H9 (cell line): ENCODE data around the gene COMMD10. TPM values are rescaled to one million over a fixed set of nuclear protein-coding genes. Genes with fewer than 3 reads are reported as not detected.
A peak's percentile ranks its signal among the peaks of the same experiment; 100 is the strongest.
"Not testable (repeated sequence)": the region's sequence is repeated elsewhere in the genome, so short reads cannot be mapped to it uniquely, and the experiment has no call there.

Source experiments
- DNase-seq: peaks from one replicate; pipeline ENCODE4 v3.0.0-alpha.2; 2017
- H2AFZ ChIP-seq: one replicate; pipeline ENCODE4 v1.6.1; 2013; ENCODE audit warnings: mild to moderate bottlenecking, low read length, control low read depth, moderate library complexity
- H2AK5ac ChIP-seq: 2 replicates; pipeline ENCODE4 v1.6.1; 2013; ENCODE audit warnings: low read length, control low read depth, mixed read lengths; ENCODE audit not compliant: insufficient read length
- H2BK120ac ChIP-seq: one replicate; pipeline ENCODE4 v1.6.1; 2013; ENCODE audit warnings: low read depth, mild to moderate bottlenecking, low read length, control low read depth, inconsistent platforms; ENCODE audit not compliant: poor library complexity, severe bottlenecking
- H2BK12ac ChIP-seq: 2 replicates; pipeline ENCODE4 v1.6.1; 2013; ENCODE audit warnings: low read length, control low read depth, mixed read lengths, low read depth; ENCODE audit not compliant: insufficient read length
- H2BK15ac ChIP-seq: 2 replicates; pipeline ENCODE4 v1.6.1; 2013; ENCODE audit warnings: low read depth, low read length, control low read depth
- H2BK20ac ChIP-seq: one replicate; pipeline ENCODE4 v1.6.1; 2013; ENCODE audit warnings: low read depth, mild to moderate bottlenecking, low read length, control low read depth, inconsistent platforms; ENCODE audit not compliant: poor library complexity, severe bottlenecking
- H2BK5ac ChIP-seq: 2 replicates; pipeline ENCODE4 v1.6.1; 2013; ENCODE audit warnings: low read length, control low read depth, mixed read lengths; ENCODE audit not compliant: insufficient read length
- H3K14ac ChIP-seq: 2 replicates; pipeline ENCODE4 v1.6.1; 2013; ENCODE audit warnings: low read length, control low read depth; ENCODE audit not compliant: insufficient read depth
- H3K18ac ChIP-seq: 2 replicates; pipeline ENCODE4 v1.6.1; 2013; ENCODE audit warnings: low read depth, mild to moderate bottlenecking, mixed read lengths, low read length, control low read depth; ENCODE audit not compliant: insufficient read length
- H3K23ac ChIP-seq: 2 replicates; pipeline ENCODE4 v1.6.1; 2013; ENCODE audit warnings: low read length, control low read depth, mixed read lengths, low read depth; ENCODE audit not compliant: insufficient read length
- H3K23me2 ChIP-seq: 2 replicates; pipeline ENCODE4 v1.6.1; 2013; ENCODE audit warnings: low read depth, mild to moderate bottlenecking, mixed read lengths, low read length, control low read depth; ENCODE audit not compliant: insufficient read length, poor library complexity, severe bottlenecking
- H3K27ac ChIP-seq: 2 replicates; pipeline ENCODE4 v1.5.1; 2013; ENCODE audit warnings: low read length, control low read depth, mixed read lengths, low read depth; ENCODE audit not compliant: insufficient read length
- H3K27me3 ChIP-seq: 2 replicates; pipeline ENCODE4 v1.6.1; 2013; ENCODE audit warnings: low read length, control low read depth, inconsistent platforms; ENCODE audit not compliant: insufficient read depth
- H3K4ac ChIP-seq: 2 replicates; pipeline ENCODE4 v1.6.1; 2013; ENCODE audit warnings: low read depth, mild to moderate bottlenecking, control low read depth, inconsistent platforms, low read length, moderate library complexity
- H3K4me1 ChIP-seq: 2 replicates; pipeline ENCODE4 v1.6.1; 2013; ENCODE audit warnings: low read length, control low read depth, inconsistent platforms; ENCODE audit not compliant: insufficient read depth
- H3K4me2 ChIP-seq: 2 replicates; pipeline ENCODE4 v1.6.1; 2013; ENCODE audit warnings: low read length, control low read depth, mixed read lengths; ENCODE audit not compliant: insufficient read length, insufficient read depth
- H3K56ac ChIP-seq: 2 replicates; pipeline ENCODE4 v1.6.1; 2013; ENCODE audit warnings: low read depth, mild to moderate bottlenecking, mixed read lengths, low read length, control low read depth; ENCODE audit not compliant: insufficient read length
- H3K79me1 ChIP-seq: 2 replicates; pipeline ENCODE4 v1.6.1; 2013; ENCODE audit warnings: low read depth, mild to moderate bottlenecking, moderate library complexity, low read length, control low read depth, inconsistent platforms; ENCODE audit not compliant: insufficient read depth, poor library complexity, severe bottlenecking
- H3K79me2 ChIP-seq: 2 replicates; pipeline ENCODE4 v1.6.1; 2013; ENCODE audit warnings: low read length, control low read depth, inconsistent platforms; ENCODE audit not compliant: insufficient read depth
- H3K9ac ChIP-seq: 2 replicates; pipeline ENCODE4 v1.6.1; 2013; ENCODE audit warnings: low read length, control low read depth, mixed read lengths; ENCODE audit not compliant: insufficient read length; ENCODE audit errors: extremely low read depth
- H3K9me3 ChIP-seq: one replicate; pipeline ENCODE4 v1.6.1; 2013; ENCODE audit warnings: low read depth, low read length, inconsistent platforms; ENCODE audit not compliant: control insufficient read depth
- H3T11ph ChIP-seq: one replicate; pipeline ENCODE4 v1.6.1; 2013; ENCODE audit warnings: mild to moderate bottlenecking, low read length, control low read depth, inconsistent platforms
- H4K20me1 ChIP-seq: one replicate; pipeline ENCODE4 v1.6.1; 2013; ENCODE audit not compliant: control insufficient read depth, insufficient read length, insufficient read depth
- H4K5ac ChIP-seq: 2 replicates; pipeline ENCODE4 v1.6.1; 2013; ENCODE audit warnings: low read depth, mild to moderate bottlenecking, mixed read lengths, low read length, control low read depth; ENCODE audit not compliant: insufficient read length
- H4K8ac ChIP-seq: replicated peaks from 2 replicates; pipeline ENCODE4 v1.6.1; 2013; ENCODE audit warnings: low read length, control low read depth, mixed read lengths, low read depth; ENCODE audit not compliant: insufficient read length
- H4K91ac ChIP-seq: 2 replicates; pipeline ENCODE4 v1.6.1; 2013; ENCODE audit warnings: low read depth, mild to moderate bottlenecking, moderate library complexity, mixed read lengths, low read length, control low read depth; ENCODE audit not compliant: insufficient read length
- H3K27ac Mint-ChIP-seq, 3 experiments: 2 replicates in 2 of 3; 3 replicates in 1 of 3; pipeline ENCODE4 v1.8.0; 2020 to 2021; ENCODE audit warnings: mixed read lengths in 3 of 3, mild to moderate bottlenecking in 1 of 3, moderate library complexity in 1 of 3
- H3K27me3 Mint-ChIP-seq: 2 replicates; pipeline ENCODE4 v1.8.0; 2021; ENCODE audit warnings: low read depth, mild to moderate bottlenecking, moderate library complexity, mixed read lengths
- H3K36me3 Mint-ChIP-seq, 3 experiments: 2 replicates in 2 of 3; 3 replicates in 1 of 3; pipeline ENCODE4 v1.8.0; 2020 to 2021; ENCODE audit warnings: low read depth in 3 of 3, mixed read lengths in 3 of 3; ENCODE audit not compliant: insufficient read depth in 1 of 3
- H3K4me1 Mint-ChIP-seq, 2 experiments: 2 replicates each; pipeline ENCODE4 v1.8.0; 2020; ENCODE audit warnings: mixed read lengths in 2 of 2
- H3K4me3 Mint-ChIP-seq, 2 experiments: 2 replicates in 1 of 2; 3 replicates in 1 of 2; pipeline ENCODE4 v1.8.0; 2020 to 2021; ENCODE audit warnings: mild to moderate bottlenecking in 2 of 2, mixed read lengths in 2 of 2, moderate library complexity in 1 of 2
- H3K9me3 Mint-ChIP-seq, 2 experiments: 2 replicates in 1 of 2; 3 replicates in 1 of 2; pipeline ENCODE4 v1.8.0; 2020; ENCODE audit warnings: mild to moderate bottlenecking in 2 of 2, mixed read lengths in 2 of 2, moderate library complexity in 1 of 2
- CTCF ChIP-seq: fragments of 200-600 bp; sonication (generic); conservative IDR thresholded peaks from 3 replicates; pipeline ENCODE4 v1.8.0; 2021; ENCODE audit warnings: antibody characterized with exemption, mild to moderate bottlenecking
- WGBS: extraction: QIAGEN DNeasy Blood & Tissue Kit; methylation state at CpG from one replicate; pipeline ENCODE4 v1.1.7; 2013; ENCODE audit warnings: missing lambda C conversion rate, low lambda C conversion rate, mixed read lengths; ENCODE audit not compliant: insufficient read length; ENCODE audit errors: extremely low coverage; 5-methylcytosine and 5-hydroxymethylcytosine counted together
- total RNA-seq: library from RNA; stranded (reverse); gene quantifications from 2 replicates; pipeline ENCODE4 v1.2.1, GENCODE V29; 2021

COMMD10 gene
- total RNA-seq, 1 experiment from 2014 or later = 33.9 TPM

- H3K23me2 ChIP-seq = peaks cover 6% of the 10 kb centered on the region
- H3T11ph ChIP-seq = no peak overlapping the region
- no peaks in the 10 kb centered on the region for H3K79me1 ChIP-seq
- H3K27me3 Mint-ChIP-seq = no peaks in the 10 kb centered on the region
- H3K4me3 Mint-ChIP-seq = peak overlapping the region; percentile 89 to 96
- H4K5ac ChIP-seq = no peak overlapping the region
- H2BK5ac ChIP-seq = no peak overlapping the region
- no peak overlapping the region for H3K14ac ChIP-seq
- H3K4me1 ChIP-seq = no peaks in the 10 kb centered on the region; the same call in 1 of the 2 replicates
- H4K8ac ChIP-seq = no peak overlapping the region
- no peaks in the 10 kb centered on the region for H3K9me3 Mint-ChIP-seq
- peak overlapping the region; percentile 70 for H3K4me2 ChIP-seq
- no peak overlapping the region for H2BK12ac ChIP-seq
- no peak overlapping the region for H3K27ac ChIP-seq
- no peak overlapping the region for H4K91ac ChIP-seq
- no peak overlapping the region for H2BK15ac ChIP-seq
- no peak overlapping the region for H2BK120ac ChIP-seq
- H3K23ac ChIP-seq = no peak overlapping the region
- DNase-seq = no peak
- no peaks in the 10 kb centered on the region for H3K27me3 ChIP-seq
- peak overlapping the region; percentile 46 for H2AFZ ChIP-seq
- no peak overlapping the region for H2BK20ac ChIP-seq
- peak overlapping the region; percentile 25 for H3K9ac ChIP-seq
- no peak overlapping the region for H3K4ac ChIP-seq
- WGBS = no CpG with 5 or more reads among the region's 11 CpGs
- no peaks in the 10 kb centered on the region; the same call in 1 of the 2 replicates for H3K79me2 ChIP-seq
- no peak overlapping the region for H3K56ac ChIP-seq
- TF ChIP-seq CTCF = no peak
- H3K4me1 Mint-ChIP-seq = peaks cover 17 to 20% of the 10 kb centered on the region in 2 experiments
- H3K9me3 ChIP-seq = no peaks in the 10 kb centered on the region
- no peak overlapping the region for H3K18ac ChIP-seq
- H3K36me3 Mint-ChIP-seq = peaks cover 0 to 4% (median 3%) of the 10 kb centered on the region in 3 experiments; a peak in 4 of 7 replicates
- H2AK5ac ChIP-seq = no peak overlapping the region
- H4K20me1 ChIP-seq = no peaks in the 10 kb centered on the region
- H3K27ac Mint-ChIP-seq = peak overlapping the region in 2 of 3 experiments; percentile 72 to 89; a peak in 2 of 7 replicates
Observed at GRCh38 chr5:116084287-116084691, 536 bp upstream of the COMMD10 start.

DNA sequence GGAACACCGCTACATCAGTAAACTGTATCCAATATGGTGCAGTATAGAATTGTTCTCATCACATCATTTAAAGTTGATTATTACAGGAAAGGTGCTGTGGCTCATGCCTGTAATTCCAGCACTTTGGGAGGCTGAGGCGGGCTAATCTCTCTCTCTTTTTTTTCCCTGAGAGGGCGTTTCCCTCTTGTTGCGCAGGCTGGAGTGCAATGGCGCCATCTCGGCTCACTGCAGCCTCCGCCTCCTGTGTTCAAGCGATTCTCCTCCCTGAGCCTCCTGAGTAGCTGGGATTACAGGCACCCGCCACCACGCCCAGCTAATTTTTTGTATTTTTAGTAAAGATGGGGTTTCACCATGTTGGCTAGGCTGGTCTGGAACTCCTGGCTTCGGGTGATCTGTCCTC lies 1.5 kb downstream of the COMMD10 start:
- not testable (repeated sequence) for H3T11ph ChIP-seq, H3K9ac ChIP-seq, H3K79me1 ChIP-seq, H3K27me3 Mint-ChIP-seq, H3K27ac ChIP-seq, H3K23ac ChIP-seq, H4K91ac ChIP-seq, H3K27me3 ChIP-seq, H3K36me3 Mint-ChIP-seq, H2AK5ac ChIP-seq, H2BK12ac ChIP-seq, H3K79me2 ChIP-seq, H3K23me2 ChIP-seq, H4K20me1 ChIP-seq, H2BK15ac ChIP-seq, H4K8ac ChIP-seq, H3K4ac ChIP-seq, H3K9me3 ChIP-seq, H3K27ac Mint-ChIP-seq, H3K18ac ChIP-seq, H2AFZ ChIP-seq, H4K5ac ChIP-seq, H2BK5ac ChIP-seq, H2BK20ac ChIP-seq, DNase-seq, H3K9me3 Mint-ChIP-seq, H3K56ac ChIP-seq, H2BK120ac ChIP-seq, H3K4me1 ChIP-seq, H3K14ac ChIP-seq
- no CpG with 5 or more reads among the region's 11 CpGs for WGBS
- H3K4me1 Mint-ChIP-seq = peaks cover 17 to 20% of the 10 kb centered on the region in 2 experiments
- peak overlapping the region; percentile 84 for H3K4me2 ChIP-seq
- H3K4me3 Mint-ChIP-seq = peak overlapping the region; percentile 89 to 96
